Fibroblast of pulmonary artery (primary cell): ENCODE measurements around the gene TINAGL1.

ENCODE experiments used
- DNase-seq: peaks from one replicate; pipeline ENCODE4 v3.0.0-alpha.2; 2010; ENCODE audit warnings: low read depth
- H3K4me3 ChIP-seq: replicated peaks from 2 replicates; pipeline ENCODE4 v1.5.1; 2011; ENCODE audit warnings: low read depth, mild to moderate bottlenecking, control low read depth, low read length, moderate library complexity
- CTCF ChIP-seq: IDR thresholded peaks from 2 replicates; pipeline ENCODE4 v1.5.1; 2011; ENCODE audit warnings: mild to moderate bottlenecking, control low read depth, low read length, inconsistent platforms; ENCODE audit errors: missing control alignments

TINAGL1 gene

GRCh38 chr1:31552489-31552888, 23.8 kb upstream of the TINAGL1 start:
- no peak for DNase-seq
- H3K4me3 ChIP-seq: no peak overlapping the region
- no peak for TF ChIP-seq CTCF

DNA sequence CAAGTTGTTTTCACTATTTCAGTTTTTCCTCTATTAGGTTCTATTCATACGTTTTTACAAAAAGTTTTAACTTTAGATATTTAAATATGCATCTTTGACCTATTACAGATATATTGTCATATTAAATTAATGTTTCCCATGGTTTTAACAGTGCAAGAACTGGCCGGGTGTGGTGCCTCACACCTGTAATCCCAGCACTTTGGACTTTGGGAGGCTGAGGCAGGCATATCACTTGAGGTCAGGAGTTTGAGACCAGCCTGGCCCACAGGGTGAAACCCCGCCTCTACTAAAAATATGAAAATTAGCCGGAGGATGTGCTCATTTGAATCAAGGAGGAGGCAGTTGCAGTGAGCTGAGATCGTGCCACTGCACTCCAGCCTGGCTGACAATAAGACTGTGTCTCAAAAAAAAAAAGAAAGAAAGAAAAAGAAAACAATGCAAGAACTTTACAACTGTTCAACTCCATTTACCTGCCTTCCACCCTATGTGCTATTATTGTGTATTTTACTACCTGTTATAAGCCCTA, 19.8 kb upstream of the TINAGL1 start:
- no peak for DNase-seq
- no peak for TF ChIP-seq CTCF

GRCh38 chr1:31559715-31560114, 16.6 kb upstream of the TINAGL1 start:
- TF ChIP-seq CTCF: no peak
- H3K4me3 ChIP-seq: no peak overlapping the region
- no peak for DNase-seq

More for the DNA sequence above, 19.8 kb upstream of the TINAGL1 start:
- H3K4me3 ChIP-seq: no peak overlapping the region

DNA sequence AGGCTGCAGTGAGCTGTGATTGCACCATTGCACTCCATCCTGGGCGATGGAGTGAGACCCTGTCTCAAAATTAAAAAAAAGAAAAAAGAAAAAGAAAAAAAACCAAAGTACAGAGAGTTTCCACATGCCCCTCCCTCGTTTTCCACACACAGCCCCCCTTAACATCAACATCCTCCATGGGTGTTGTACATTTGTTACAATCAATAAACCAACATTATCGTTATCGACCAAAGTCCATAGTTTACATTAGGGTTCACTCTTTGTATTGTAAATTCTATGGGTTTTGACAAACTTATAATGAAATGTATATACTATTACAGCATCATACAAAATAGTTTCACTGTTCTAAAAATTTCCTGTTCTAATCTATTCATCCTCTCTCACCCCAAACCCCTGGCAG, 15.9 kb upstream of the TINAGL1 start:
- H3K4me3 ChIP-seq: no peak overlapping the region
- DNase-seq: no peak
- TF ChIP-seq CTCF: no peak

DNA sequence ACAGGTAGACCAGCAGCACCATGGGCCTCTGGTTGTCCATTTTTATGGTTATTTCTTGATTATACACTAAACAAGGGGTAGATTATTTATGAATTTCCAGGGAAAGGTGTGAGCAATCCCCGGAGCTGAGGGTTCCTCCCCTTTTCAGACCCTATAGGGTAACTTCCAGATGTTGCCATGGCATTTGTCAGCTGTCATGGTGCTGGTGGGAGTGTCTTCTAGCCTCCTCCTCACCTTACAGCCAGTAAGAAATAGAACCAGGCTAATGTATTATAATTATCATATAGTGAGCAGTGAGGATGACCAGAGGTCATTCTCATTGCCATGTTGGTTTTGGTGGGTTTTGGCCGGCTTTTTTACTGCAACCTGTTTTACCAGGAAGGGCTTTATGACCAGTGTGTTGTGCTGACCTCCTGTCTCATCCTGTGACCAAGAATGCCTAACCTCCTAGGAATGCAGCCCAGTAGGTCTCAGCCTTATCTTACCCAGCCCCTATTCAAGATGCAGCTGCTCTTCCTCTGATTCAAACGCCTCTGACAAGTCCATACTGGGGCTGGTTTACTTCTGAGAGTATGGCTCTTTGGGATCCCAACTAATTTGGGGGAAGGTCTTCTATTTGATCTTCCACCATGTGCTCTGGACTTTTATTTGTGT, 13.5 kb upstream of the TINAGL1 start:
- TF ChIP-seq CTCF: no peak
- H3K4me3 ChIP-seq: no peak overlapping the region
- DNase-seq: no peak

DNA sequence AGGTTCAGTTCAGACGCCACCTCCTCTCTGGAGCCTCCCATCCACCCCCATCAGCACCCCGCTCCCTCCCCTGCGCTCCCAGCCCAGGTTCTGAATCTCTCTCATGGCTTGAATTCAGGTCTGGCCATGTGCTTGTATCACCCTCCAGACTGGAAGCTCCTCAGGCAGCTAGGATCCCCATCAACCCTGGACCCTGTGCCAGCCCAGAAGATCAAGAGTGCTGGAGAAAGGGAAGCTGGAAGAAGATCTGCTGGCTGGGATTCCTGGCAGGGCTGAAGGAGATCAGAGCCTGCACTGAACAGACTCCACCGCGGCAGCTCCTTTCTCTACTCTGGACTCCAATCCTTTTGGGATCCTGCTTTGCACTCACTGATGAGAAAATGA, 11.7 kb upstream of the TINAGL1 start:
- no peak overlapping the region for H3K4me3 ChIP-seq
- TF ChIP-seq CTCF: no peak
- no peak for DNase-seq
